NCI-H128 (cell line): ENCODE results near the gene TIMM10B.

Source experiments
- DNase-seq: peaks from one replicate; lab custom pipeline; 2025; ENCODE audit not compliant: unreplicated experiment; lab: John Stamatoyannopoulos, UW

Gene TIMM10B

GRCh38 chr11:6469599-6469998 is 11.7 kb upstream of the TIMM10B start:
- DNase-seq: no peak

- DNase-seq: no peak
Measured at GRCh38 chr11:6472934-6473333, 8.4 kb upstream of the TIMM10B start.

- DNase-seq: peak; percentile 58
Measured at GRCh38 chr11:6473451-6474412, 7.6 kb upstream of the TIMM10B start, which contains the start of gene TRIM3. Gene TRIM3, minus strand, starts transcription at chr11:6473941. Its CDS starts 8,246 bp downstream, at chr11:6465695.

GRCh38 chr11:6474413-6474792 is 6.9 kb upstream of the TIMM10B start:
- DNase-seq: no peak

- no peak for DNase-seq
Measured at GRCh38 chr11:6474806-6475500, 6.3 kb upstream of the TIMM10B start.

GRCh38 chr11:6475936-6476335 is 5.4 kb upstream of the TIMM10B start:
- no peak for DNase-seq

GRCh38 chr11:6476571-6476970 is 4.7 kb upstream of the TIMM10B start:
- no peak for DNase-seq

- no peak for DNase-seq
Measured at GRCh38 chr11:6480299-6480914, 894 bp upstream of the TIMM10B start.

- DNase-seq: no peak
Measured at GRCh38 chr11:6481924-6482275, 599 bp downstream of the TIMM10B start.

GRCh38 chr11:6482441-6482840 is 1.1 kb downstream of the TIMM10B start:
- DNase-seq: no peak

- DNase-seq: no peak
Measured at GRCh38 chr11:6483015-6483414, 1.7 kb downstream of the TIMM10B start.

- DNase-seq: no peak
Measured at GRCh38 chr11:6485661-6486060, 4.4 kb downstream of the TIMM10B start.

- DNase-seq: no peak
Measured at GRCh38 chr11:6486256-6486655, 5.0 kb downstream of the TIMM10B start.

GRCh38 chr11:6486938-6487337 is 5.6 kb downstream of the TIMM10B start:
- no peak for DNase-seq

GRCh38 chr11:6488342-6488741 is 7.0 kb downstream of the TIMM10B start:
- no peak for DNase-seq

GRCh38 chr11:6488821-6489220 is 7.5 kb downstream of the TIMM10B start:
- no peak for DNase-seq

GRCh38 chr11:6489306-6489705 is 8.0 kb downstream of the TIMM10B start:
- no peak for DNase-seq

GRCh38 chr11:6497069-6497839 is 16.0 kb downstream of the TIMM10B start, which contains the start of gene DNHD1:
Gene DNHD1, plus strand, starts transcription at chr11:6497280. Its CDS starts 936 bp downstream, at chr11:6498216.
- DNase-seq: no peak

GRCh38 chr11:6498121-6498520 is 16.8 kb downstream of the TIMM10B start:
- DNase-seq: no peak

- no peak for DNase-seq
Measured at GRCh38 chr11:6498544-6498943, 17.2 kb downstream of the TIMM10B start.

- DNase-seq: no peak
Measured at GRCh38 chr11:6502382-6502781, 21.1 kb downstream of the TIMM10B start.
